ENCODE measurements around the gene ANO2. TPM values are rescaled to one million over a fixed set of nuclear protein-coding genes. Genes with fewer than 3 reads are reported as not detected.

The ANO2 gene
- polyA plus RNA-seq, 1 donor from 2014 or later = 1.8 TPM

DNA sequence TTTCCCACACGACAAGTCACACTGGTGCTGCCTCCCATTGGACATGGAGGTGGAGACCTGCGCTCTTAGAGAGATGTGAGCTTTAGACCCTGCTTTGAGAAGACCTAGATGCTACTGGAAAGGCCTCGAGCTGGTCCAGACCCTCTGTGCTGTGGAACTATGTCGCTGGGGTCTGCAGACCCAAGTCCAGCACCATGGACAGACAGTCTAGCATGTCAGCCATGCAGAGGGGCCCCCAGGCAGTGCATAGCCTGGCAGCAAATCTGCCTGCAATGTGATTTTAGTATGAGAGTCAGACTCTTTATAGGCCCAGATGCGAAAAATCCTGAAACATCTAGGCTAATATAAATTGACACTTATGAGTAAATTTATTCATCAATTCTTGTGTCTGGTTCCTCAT, 371.7 kb downstream of the ANO2 start:
- Histone ChIP-seq H4K20me1 (ENCODE audit: insufficient read depth) (no peaks in the 10 kb centered on the region), H3K27me3 (ENCODE audit: insufficient read depth, low read depth, low read length) (no peaks in the 10 kb centered on the region), H3F3A (ENCODE audit: insufficient read depth, low read length, poor library complexity, severe bottlenecking) (no peaks in the 10 kb centered on the region), H3K9me3 (ENCODE audit: low read length) (no peaks in the 10 kb centered on the region), H3K27ac (ENCODE audit: low read length) (no peak overlapping the region), H3K79me2 (replicated peaks; ENCODE audit: insufficient read depth, low read length) (no peaks in the 10 kb centered on the region), H3K4me2 (ENCODE audit: low read length) (no peak overlapping the region), H2AFZ (ENCODE audit: low read depth, low read length) (no peak overlapping the region), H3K9me2 (ENCODE audit: insufficient read depth, low read length) (no peaks in the 10 kb centered on the region), H3K9ac (ENCODE audit: low read length) (no peak overlapping the region), H3K4me3 (ENCODE audit: low read length) (no peak overlapping the region), H3K36me3 (ENCODE audit: insufficient read depth, low read length) (no peaks in the 10 kb centered on the region)
- TF ChIP-seq EP300 (conservative IDR thresholded peaks at IDR 0.05; ENCODE audit: poor library complexity, severe bottlenecking) = no peak
- TF ChIP-seq, protein P1, sequence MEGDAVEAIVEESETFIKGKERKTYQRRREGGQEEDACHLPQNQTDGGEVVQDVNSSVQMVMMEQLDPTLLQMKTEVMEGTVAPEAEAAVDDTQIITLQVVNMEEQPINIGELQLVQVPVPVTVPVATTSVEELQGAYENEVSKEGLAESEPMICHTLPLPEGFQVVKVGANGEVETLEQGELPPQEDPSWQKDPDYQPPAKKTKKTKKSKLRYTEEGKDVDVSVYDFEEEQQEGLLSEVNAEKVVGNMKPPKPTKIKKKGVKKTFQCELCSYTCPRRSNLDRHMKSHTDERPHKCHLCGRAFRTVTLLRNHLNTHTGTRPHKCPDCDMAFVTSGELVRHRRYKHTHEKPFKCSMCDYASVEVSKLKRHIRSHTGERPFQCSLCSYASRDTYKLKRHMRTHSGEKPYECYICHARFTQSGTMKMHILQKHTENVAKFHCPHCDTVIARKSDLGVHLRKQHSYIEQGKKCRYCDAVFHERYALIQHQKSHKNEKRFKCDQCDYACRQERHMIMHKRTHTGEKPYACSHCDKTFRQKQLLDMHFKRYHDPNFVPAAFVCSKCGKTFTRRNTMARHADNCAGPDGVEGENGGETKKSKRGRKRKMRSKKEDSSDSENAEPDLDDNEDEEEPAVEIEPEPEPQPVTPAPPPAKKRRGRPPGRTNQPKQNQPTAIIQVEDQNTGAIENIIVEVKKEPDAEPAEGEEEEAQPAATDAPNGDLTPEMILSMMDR (IDR thresholded peaks at IDR 0.05; ENCODE audit: poor library complexity, severe bottlenecking) = no peak
- TF ChIP-seq, protein P2, sequence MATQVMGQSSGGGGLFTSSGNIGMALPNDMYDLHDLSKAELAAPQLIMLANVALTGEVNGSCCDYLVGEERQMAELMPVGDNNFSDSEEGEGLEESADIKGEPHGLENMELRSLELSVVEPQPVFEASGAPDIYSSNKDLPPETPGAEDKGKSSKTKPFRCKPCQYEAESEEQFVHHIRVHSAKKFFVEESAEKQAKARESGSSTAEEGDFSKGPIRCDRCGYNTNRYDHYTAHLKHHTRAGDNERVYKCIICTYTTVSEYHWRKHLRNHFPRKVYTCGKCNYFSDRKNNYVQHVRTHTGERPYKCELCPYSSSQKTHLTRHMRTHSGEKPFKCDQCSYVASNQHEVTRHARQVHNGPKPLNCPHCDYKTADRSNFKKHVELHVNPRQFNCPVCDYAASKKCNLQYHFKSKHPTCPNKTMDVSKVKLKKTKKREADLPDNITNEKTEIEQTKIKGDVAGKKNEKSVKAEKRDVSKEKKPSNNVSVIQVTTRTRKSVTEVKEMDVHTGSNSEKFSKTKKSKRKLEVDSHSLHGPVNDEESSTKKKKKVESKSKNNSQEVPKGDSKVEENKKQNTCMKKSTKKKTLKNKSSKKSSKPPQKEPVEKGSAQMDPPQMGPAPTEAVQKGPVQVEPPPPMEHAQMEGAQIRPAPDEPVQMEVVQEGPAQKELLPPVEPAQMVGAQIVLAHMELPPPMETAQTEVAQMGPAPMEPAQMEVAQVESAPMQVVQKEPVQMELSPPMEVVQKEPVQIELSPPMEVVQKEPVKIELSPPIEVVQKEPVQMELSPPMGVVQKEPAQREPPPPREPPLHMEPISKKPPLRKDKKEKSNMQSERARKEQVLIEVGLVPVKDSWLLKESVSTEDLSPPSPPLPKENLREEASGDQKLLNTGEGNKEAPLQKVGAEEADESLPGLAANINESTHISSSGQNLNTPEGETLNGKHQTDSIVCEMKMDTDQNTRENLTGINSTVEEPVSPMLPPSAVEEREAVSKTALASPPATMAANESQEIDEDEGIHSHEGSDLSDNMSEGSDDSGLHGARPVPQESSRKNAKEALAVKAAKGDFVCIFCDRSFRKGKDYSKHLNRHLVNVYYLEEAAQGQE (IDR thresholded peaks at IDR 0.05; ENCODE audit: borderline replicate concordance) = no peak

DNA sequence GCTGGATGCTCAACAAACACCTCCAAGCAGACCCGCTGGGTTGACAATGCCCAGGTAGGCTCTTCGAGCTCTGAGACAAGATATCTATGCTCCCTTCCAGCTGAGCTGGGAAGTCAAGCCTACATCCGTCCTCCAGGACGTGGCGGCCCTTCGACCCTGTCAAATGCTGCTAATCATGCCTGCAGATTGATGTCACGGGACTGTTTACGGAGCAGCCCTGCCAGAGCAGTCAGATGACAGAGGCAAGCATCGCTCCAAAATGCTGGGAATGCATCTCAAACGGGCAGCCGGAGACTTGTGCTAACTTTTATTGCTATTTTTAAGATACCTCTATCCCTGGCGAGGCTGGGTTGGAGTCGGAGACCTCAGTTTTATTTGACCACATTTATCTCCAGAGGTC, 373.9 kb downstream of the ANO2 start:
- H3K4me3 ChIP-seq (ENCODE audit: low read length) = no peak overlapping the region
- H3K79me2 ChIP-seq (replicated peaks; ENCODE audit: insufficient read depth, low read length) = no peaks in the 10 kb centered on the region
- H3K36me3 ChIP-seq (ENCODE audit: insufficient read depth, low read length) = no peaks in the 10 kb centered on the region
- no peaks in the 10 kb centered on the region for H3K27me3 ChIP-seq (ENCODE audit: insufficient read depth, low read depth, low read length)
- no peak overlapping the region for H3K27ac ChIP-seq (ENCODE audit: low read length)
- H3F3A ChIP-seq (ENCODE audit: insufficient read depth, low read length, poor library complexity, severe bottlenecking) = no peaks in the 10 kb centered on the region
- H3K9ac ChIP-seq (ENCODE audit: low read length) = no peak overlapping the region
- H3K4me2 ChIP-seq (ENCODE audit: low read length) = no peak overlapping the region
- H4K20me1 ChIP-seq (ENCODE audit: insufficient read depth) = no peaks in the 10 kb centered on the region
- no peak overlapping the region for H2AFZ ChIP-seq (ENCODE audit: low read depth, low read length)
- H3K9me3 ChIP-seq (ENCODE audit: low read length) = no peaks in the 10 kb centered on the region
- no peak for TF ChIP-seq SMC3 (conservative IDR thresholded peaks at IDR 0.05; ENCODE audit: poor library complexity)
- TF ChIP-seq, protein P1 (IDR thresholded peaks at IDR 0.05; ENCODE audit: poor library complexity, severe bottlenecking) = no peak
- TF ChIP-seq POLR2AphosphoS5 (IDR thresholded peaks at IDR 0.05) = no peak
- no peak for TF ChIP-seq EZH2 (IDR thresholded peaks at IDR 0.05; ENCODE audit: borderline replicate concordance, insufficient read depth, low read length, poor library complexity, severe bottlenecking)
- H3K9me2 ChIP-seq (ENCODE audit: insufficient read depth, low read length) = no peaks in the 10 kb centered on the region

All from neural cell (in vitro differentiated cells).